Stimulated activated CD4-positive, alpha-beta T cell treated with anti-CD3 and anti-CD28 coated beads, Interleukin-2, amount 100 ng/mL, for 24 hours (primary cell): Measurements from ENCODE around the gene SREBF2.
"Not testable (repeated sequence)": the region's sequence is repeated elsewhere in the genome, so short reads cannot be mapped to it uniquely, and the experiment has no call there.

Experiments
- DNase-seq, 2 donors: peaks; one replicate each; pipeline ENCODE4 v3.0.0-alpha.2; 2020

Gene SREBF2

DNA sequence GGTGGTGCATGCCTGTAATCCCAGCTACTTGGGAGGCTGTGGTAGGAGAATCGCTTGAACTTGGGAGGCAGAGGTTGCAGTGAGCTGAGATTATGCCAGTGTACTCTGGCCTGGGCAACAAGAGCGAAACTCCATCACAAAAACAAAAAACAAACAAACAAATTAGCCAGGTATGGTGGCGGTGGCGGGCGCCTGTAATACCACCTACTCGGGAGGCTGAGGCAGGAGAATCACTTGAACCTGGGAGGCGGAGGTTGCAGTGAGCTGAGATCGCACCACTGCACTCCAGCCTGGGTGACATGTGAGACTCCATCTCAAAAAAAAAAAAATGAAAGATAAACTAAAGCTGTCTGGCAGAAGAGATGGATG is 116.0 kb downstream of the SREBF2 start:
- DNase-seq = not testable (repeated sequence)

DNA sequence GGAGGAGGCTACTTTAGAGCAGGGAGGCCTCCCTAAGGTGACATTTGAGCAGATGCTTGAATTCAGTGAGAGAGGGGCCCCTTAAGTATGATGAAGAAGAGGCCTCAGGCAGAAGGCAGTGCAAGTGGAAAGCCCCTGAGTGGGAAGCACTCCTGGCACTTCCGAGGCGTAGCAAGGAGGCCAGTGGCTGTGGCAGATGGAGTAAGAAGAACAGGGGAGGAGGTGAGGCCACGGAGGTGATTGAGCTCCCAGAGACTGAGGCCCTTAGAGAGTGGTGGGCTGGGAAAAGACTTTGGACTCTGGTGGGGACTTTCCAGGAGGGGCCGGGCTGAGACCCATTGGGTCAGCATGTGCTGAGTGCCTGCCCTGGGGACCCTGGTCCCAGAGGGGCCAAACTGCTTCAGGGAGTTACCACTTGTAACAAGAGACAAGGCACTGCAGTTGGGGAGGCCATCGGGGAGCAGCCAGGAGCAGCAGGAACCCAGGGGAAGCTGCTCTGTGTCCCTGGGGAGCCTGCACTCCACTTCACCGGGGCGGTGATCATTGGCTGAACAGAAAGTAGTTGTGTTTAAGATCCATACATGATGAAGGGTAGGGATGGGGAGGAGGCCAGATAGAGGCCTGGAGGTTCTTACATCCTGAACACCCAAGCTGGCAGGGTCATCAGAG is 116.5 kb downstream of the SREBF2 start:
- DNase-seq = peak in 1 of 2 donors; percentile 14

DNA sequence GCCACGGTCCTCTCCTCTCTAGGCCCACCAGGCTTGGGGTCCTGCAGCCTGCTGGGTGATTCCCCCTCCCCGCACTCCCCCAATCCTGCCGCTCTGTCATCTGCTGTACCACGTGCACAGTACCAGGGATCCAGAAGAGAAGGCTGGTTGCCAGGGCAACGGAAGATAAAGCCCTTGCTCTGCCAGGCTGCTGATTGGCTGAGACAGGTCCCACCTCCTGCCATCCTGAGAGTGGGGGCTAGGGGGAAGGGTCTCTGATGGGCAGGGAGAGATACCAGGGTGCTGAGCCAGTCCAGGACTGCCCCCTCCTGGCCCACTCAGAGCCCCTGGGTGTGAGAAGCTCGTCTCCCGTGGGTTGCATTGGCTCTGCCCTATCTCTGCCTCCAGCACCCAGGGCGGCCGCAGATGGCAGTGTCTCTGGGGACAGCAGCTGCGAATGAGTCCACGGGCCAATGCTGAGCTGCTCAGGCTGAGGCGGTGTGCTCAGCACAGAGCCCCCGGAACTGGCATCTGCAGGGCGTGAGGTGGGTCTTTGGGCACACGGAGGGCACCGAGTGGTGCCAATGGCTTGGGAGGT is 119.1 kb downstream of the SREBF2 start, which contains the start of gene SMIM45:
Gene SMIM45, plus strand, starts transcription at position 253 of the 577 bp plus-strand sequence.
- DNase-seq = peak in 1 of 2 donors; percentile 15

DNA sequence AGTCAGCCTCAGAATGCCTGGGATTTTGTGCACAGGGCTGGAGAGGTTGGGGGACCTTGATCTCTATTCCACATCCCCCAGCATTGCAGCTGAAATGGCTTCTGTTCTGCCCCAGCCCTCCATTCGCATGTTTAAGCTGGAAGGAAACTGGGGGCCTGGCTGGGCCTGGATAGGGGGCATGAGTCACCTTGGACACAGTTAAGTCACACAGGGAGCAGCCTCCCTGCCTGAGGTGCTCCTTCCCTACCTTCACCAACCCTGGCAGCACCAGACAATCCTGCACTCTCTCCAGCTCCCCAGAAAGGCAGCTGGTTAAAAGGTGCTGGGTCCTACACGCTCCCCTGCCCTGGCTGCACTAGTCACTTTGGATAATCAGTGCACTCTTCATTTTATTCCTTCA is 119.8 kb downstream of the SREBF2 start:
- DNase-seq = no peak
